OCI-LY1 (cell line): ENCODE data around the gene NSD1.
"Not testable (repeated sequence)": the region's sequence is repeated elsewhere in the genome, so short reads cannot be mapped to it uniquely, and the experiment has no call there.

Experiments used
- EZH2 ChIP-seq: fragments of 200-600 bp; sonication (generic), shearing (Covaris generic); IDR thresholded peaks from 2 replicates; pipeline ENCODE4 v1.8.0; 2017; ENCODE audit warnings: borderline replicate concordance, mixed run types, mild to moderate bottlenecking, antibody characterized with exemption, low read length, moderate library complexity, mixed read lengths
- TF ChIP-seq, protein P1 (sequence below): fragments of 200-600 bp; sonication (generic), shearing (Covaris generic); IDR thresholded peaks from 2 replicates; pipeline ENCODE4 v1.5.1; 2017; ENCODE audit warnings: mild to moderate bottlenecking, antibody characterized with exemption, low read length, moderate library complexity, mixed read lengths

DNA sequence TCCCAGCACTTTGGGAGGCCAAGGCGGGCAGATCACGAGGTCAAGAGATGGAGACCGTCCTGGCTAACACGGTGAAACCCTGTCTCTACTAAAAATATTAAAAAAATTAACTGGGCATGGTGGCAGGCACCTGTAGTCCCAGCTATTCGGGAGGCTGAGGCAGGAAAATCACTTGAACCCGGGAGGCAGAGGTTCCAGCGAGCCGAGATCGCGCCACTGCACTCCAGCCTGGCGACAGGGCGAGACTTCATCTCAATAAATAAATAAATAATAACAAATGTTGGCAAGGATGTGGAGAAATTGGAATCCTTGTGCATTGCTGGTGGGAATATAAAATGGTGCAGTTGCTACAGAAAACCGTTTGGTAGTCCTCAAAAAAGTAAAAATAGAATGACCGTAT is 209.4 kb downstream of the NSD1 start:
- TF ChIP-seq, protein P1, sequence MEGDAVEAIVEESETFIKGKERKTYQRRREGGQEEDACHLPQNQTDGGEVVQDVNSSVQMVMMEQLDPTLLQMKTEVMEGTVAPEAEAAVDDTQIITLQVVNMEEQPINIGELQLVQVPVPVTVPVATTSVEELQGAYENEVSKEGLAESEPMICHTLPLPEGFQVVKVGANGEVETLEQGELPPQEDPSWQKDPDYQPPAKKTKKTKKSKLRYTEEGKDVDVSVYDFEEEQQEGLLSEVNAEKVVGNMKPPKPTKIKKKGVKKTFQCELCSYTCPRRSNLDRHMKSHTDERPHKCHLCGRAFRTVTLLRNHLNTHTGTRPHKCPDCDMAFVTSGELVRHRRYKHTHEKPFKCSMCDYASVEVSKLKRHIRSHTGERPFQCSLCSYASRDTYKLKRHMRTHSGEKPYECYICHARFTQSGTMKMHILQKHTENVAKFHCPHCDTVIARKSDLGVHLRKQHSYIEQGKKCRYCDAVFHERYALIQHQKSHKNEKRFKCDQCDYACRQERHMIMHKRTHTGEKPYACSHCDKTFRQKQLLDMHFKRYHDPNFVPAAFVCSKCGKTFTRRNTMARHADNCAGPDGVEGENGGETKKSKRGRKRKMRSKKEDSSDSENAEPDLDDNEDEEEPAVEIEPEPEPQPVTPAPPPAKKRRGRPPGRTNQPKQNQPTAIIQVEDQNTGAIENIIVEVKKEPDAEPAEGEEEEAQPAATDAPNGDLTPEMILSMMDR = not testable (repeated sequence)
- not testable (repeated sequence) for TF ChIP-seq EZH2
